GM18861 (cell line): Measurements from ENCODE around the gene RPL10.

Experiments
- ATAC-seq: cut with Tn5 transposase; IDR thresholded peaks from one replicate; pipeline ENCODE4 v1.9.1; 2021; ENCODE audit not compliant: unreplicated experiment

The RPL10 gene

GRCh38 chrX:154360155-154360713 lies 37.9 kb upstream of the RPL10 start:
- no peak for ATAC-seq

GRCh38 chrX:154362085-154362742 lies 36.0 kb upstream of the RPL10 start:
- no peak for ATAC-seq

- no peak for ATAC-seq
Measured at GRCh38 chrX:154363706-154364439, 34.3 kb upstream of the RPL10 start.

- no peak for ATAC-seq
Measured at GRCh38 chrX:154365052-154365600, 33.1 kb upstream of the RPL10 start.

GRCh38 chrX:154365997-154366665 lies 32.0 kb upstream of the RPL10 start:
- no peak for ATAC-seq

- ATAC-seq = no peak
Measured at GRCh38 chrX:154366666-154367055, 31.5 kb upstream of the RPL10 start.

- ATAC-seq = no peak
Measured at GRCh38 chrX:154367474-154368308, 30.5 kb upstream of the RPL10 start.

- peak; percentile 32 for ATAC-seq
Measured at GRCh38 chrX:154368630-154369448, 29.3 kb upstream of the RPL10 start.

- no peak for ATAC-seq
Measured at GRCh38 chrX:154369449-154370299, 28.5 kb upstream of the RPL10 start.

- no peak for ATAC-seq
Measured at GRCh38 chrX:154370300-154371016, 27.7 kb upstream of the RPL10 start.

GRCh38 chrX:154371017-154371788 lies 27.0 kb upstream of the RPL10 start:
- peak; percentile 42 for ATAC-seq

GRCh38 chrX:154371789-154372300 lies 26.3 kb upstream of the RPL10 start:
- ATAC-seq = no peak

GRCh38 chrX:154372612-154373022 lies 25.6 kb upstream of the RPL10 start:
- peak; percentile 27 for ATAC-seq

- ATAC-seq = no peak
Measured at GRCh38 chrX:154373340-154374306, 24.6 kb upstream of the RPL10 start.

- no peak for ATAC-seq
Measured at GRCh38 chrX:154374313-154375155, 23.6 kb upstream of the RPL10 start, which contains the start of gene FLNA. FLNA (minus strand) TSS chrX:154374634; CDS start chrX:154371245, 3,389 bp downstream.
